GM12873 (cell line): Measurements from ENCODE around the gene COL25A1.

ENCODE experiments used
- TF ChIP-seq, protein P1 (sequence below): IDR thresholded peaks from 2 replicates; pipeline ENCODE4 v1.5.1; 2012; ENCODE audit warnings: low read depth, mild to moderate bottlenecking, moderate library complexity, low read length, control low read depth; ENCODE audit not compliant: insufficient read depth; ENCODE audit errors: missing control alignments

The COL25A1 gene

GRCh38 chr4:108940634-108941033 lies 361.8 kb downstream of the COL25A1 start:
- TF ChIP-seq, protein P1, sequence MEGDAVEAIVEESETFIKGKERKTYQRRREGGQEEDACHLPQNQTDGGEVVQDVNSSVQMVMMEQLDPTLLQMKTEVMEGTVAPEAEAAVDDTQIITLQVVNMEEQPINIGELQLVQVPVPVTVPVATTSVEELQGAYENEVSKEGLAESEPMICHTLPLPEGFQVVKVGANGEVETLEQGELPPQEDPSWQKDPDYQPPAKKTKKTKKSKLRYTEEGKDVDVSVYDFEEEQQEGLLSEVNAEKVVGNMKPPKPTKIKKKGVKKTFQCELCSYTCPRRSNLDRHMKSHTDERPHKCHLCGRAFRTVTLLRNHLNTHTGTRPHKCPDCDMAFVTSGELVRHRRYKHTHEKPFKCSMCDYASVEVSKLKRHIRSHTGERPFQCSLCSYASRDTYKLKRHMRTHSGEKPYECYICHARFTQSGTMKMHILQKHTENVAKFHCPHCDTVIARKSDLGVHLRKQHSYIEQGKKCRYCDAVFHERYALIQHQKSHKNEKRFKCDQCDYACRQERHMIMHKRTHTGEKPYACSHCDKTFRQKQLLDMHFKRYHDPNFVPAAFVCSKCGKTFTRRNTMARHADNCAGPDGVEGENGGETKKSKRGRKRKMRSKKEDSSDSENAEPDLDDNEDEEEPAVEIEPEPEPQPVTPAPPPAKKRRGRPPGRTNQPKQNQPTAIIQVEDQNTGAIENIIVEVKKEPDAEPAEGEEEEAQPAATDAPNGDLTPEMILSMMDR: no peak

GRCh38 chr4:108940149-108940548 lies 362.3 kb downstream of the COL25A1 start:
- TF ChIP-seq, protein P1: no peak

DNA sequence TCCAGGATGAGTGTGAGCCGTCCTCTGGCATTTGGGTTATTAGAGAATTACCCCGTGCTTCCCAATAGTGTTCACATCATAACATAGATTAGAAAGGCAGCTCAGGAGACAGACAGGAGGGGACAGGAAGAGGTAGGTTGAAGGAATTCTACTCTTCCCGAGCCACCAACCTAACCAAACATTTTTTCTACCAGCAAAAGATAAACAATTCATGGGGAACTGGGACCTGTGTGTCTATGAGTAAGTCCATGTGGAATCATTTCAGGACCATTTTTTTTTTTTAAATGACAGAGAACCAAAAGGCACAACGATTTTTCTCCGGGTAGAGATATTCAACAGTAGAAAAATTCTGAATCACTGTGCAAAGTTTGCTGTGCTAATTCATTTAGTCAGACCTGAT lies 365.4 kb downstream of the COL25A1 start:
- TF ChIP-seq, protein P1: no peak

DNA sequence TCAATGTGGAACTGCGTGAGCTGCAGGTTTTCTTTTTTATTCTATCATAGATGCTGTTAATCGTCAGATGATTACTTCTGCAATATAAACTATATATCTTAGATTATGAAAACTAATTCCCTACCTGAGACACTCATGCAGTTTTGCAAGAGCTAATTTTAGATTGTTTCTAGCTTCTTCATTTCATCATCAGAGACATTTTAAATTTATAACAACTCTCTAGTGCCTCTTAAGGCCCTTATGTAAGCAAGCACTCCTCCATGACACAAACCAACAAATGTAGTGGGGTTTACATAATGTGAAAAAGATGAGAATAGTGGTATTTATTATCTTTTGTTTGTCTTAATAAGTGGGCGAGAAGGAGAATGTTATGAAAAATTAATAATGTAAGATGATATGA lies 369.4 kb downstream of the COL25A1 start:
- TF ChIP-seq, protein P1: no peak

DNA sequence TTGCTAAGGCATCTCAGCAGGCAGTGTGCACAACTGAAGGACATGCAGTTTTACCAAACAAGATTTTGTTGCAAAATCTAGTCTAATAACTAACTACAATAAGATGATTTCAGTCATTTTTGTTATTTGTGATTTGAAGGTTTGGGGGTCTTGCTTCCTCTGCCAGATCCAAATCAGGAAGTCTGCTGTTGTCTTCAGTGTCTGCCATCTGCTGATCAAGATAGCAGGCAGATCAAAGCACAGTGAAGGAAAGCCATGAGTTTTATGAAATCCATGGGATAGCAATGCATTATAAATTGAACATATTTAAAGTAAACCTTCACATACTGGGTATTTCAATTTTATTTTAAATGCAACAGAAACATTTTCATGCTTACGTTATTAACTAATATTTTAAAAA lies 370.5 kb downstream of the COL25A1 start:
- TF ChIP-seq, protein P1: no peak

GRCh38 chr4:108930186-108930585 lies 372.3 kb downstream of the COL25A1 start:
- TF ChIP-seq, protein P1: no peak

GRCh38 chr4:108926781-108927180 lies 375.7 kb downstream of the COL25A1 start:
- TF ChIP-seq, protein P1: no peak
